Esophagus muscularis mucosa (tissue), 4 donors: ENCODE results near the gene GRIA4.

Source experiments
- CTCF ChIP-seq, 3 experiments: fragments of 200-600 bp in 2 of 3; fragments of 450-650 bp in 1 of 3; sonication (generic) in 2 of 3; IDR thresholded peaks; one replicate each; pipeline ENCODE4 v1.5.1; 2017 to 2019; ENCODE audit warnings: antibody characterized with exemption in 3 of 3, mild to moderate bottlenecking in 2 of 3, moderate library complexity in 1 of 3
- EP300 ChIP-seq: sonication (generic); formaldehyde crosslinking; IDR thresholded peaks from one replicate; pipeline ENCODE4 v1.6.1; 2017; ENCODE audit warnings: antibody characterized with exemption
- POLR2A ChIP-seq: fragments of 450-650 bp; IDR thresholded peaks from one replicate; pipeline ENCODE4 v1.6.1; 2017; ENCODE audit warnings: antibody characterized with exemption, moderate library complexity, mild to moderate bottlenecking, low read depth

DNA sequence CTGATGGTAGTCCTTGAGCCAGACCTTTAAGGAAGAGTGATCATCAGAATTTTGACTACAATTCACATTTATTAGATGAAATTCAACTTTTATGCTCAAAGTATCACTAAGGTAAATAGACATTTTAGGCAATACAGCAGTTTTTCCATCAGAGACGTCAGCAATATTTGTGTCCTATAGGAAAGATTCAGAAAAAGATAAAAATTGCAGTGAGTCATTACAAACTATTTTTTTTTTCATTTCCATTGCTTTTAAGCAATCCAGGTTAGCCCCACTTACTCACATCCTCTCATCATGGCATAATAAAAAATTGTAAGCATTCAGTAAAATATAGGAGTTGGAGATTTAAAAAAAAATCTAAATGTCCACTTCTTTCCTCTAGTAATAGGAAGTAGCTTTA lies 365.3 kb downstream of the GRIA4 start:
- no peak for TF ChIP-seq CTCF (IDR thresholded peaks at IDR 0.05)
- TF ChIP-seq POLR2A, result no peak
- TF ChIP-seq EP300, result no peak
